22Rv1 (cell line): Measurements from ENCODE around the gene PLEKHA4.

Experiments used
- H3K27ac ChIP-seq: fragments of 450-650 bp; 2 replicates; pipeline ENCODE4 v1.5.1; 2017
- CTCF ChIP-seq: fragments of 450-650 bp; IDR thresholded peaks from 2 replicates; pipeline ENCODE4 v1.5.1; 2017; ENCODE audit warnings: mild to moderate bottlenecking
- ZFX ChIP-seq: fragments of 450-650 bp; IDR thresholded peaks from 2 replicates; pipeline ENCODE4 v1.6.1; 2017; ENCODE audit warnings: antibody characterized with exemption, borderline replicate concordance

The PLEKHA4 gene

GRCh38 chr19:48873476-48874302 is 5.3 kb upstream of the PLEKHA4 start:
- H3K27ac ChIP-seq = peak overlapping the region; percentile 95

GRCh38 chr19:48872884-48873475 is 4.6 kb upstream of the PLEKHA4 start:
- peak overlapping the region; percentile 95 for H3K27ac ChIP-seq
- TF ChIP-seq CTCF = no peak
- TF ChIP-seq ZFX = no peak

More at GRCh38 chr19:48873476-48874302, 5.3 kb upstream of the PLEKHA4 start:
- no peak for TF ChIP-seq ZFX
- no peak for TF ChIP-seq CTCF

GRCh38 chr19:48872182-48872883 is 3.9 kb upstream of the PLEKHA4 start, which contains the start of gene PPP1R15A:
PPP1R15A (plus strand) TSS chr19:48872421; CDS start chr19:48873234, 813 bp downstream.
- TF ChIP-seq CTCF = no peak
- TF ChIP-seq ZFX = no peak
- peak within 1 kb of the TSS; percentile 95 for H3K27ac ChIP-seq

GRCh38 chr19:48871471-48872181 is 3.2 kb upstream of the PLEKHA4 start:
- peak overlapping the region; percentile 95 for H3K27ac ChIP-seq

GRCh38 chr19:48870048-48870447 is 1.6 kb upstream of the PLEKHA4 start:
- no peak for TF ChIP-seq ZFX
- TF ChIP-seq CTCF = no peak
- H3K27ac ChIP-seq = no peak overlapping the region

- no peak for TF ChIP-seq CTCF
- TF ChIP-seq ZFX = no peak
- peak overlapping the region; percentile 58 for H3K27ac ChIP-seq
Observed at GRCh38 chr19:48867746-48868113, 687 bp downstream of the PLEKHA4 start.

GRCh38 chr19:48867123-48867745 is 1.2 kb downstream of the PLEKHA4 start:
- H3K27ac ChIP-seq = no peak overlapping the region
- TF ChIP-seq ZFX (no peak), CTCF (no peak)
